HL-60 (cell line): ENCODE data around the gene P3H3.

ENCODE experiments used
- DNase-seq, 2 experiments: peaks; one replicate each; pipeline ENCODE4 v3.0.0-alpha.2; 2010 to 2020; ENCODE audit warnings: low read depth in 1 of 2, low spot score in 1 of 2
- H3K27ac ChIP-seq: fragments of 250-450 bp; sonication (Bioruptor Pico); replicated peaks from 2 replicates; pipeline ENCODE4 v1.5.1; 2020; ENCODE audit warnings: mild to moderate bottlenecking, moderate library complexity
- H3K27me3 ChIP-seq: fragments of 250-450 bp; sonication (Bioruptor Pico); 2 replicates; pipeline ENCODE4 v1.5.1; 2021; ENCODE audit warnings: mild to moderate bottlenecking, moderate library complexity; ENCODE audit not compliant: insufficient read depth, poor library complexity, severe bottlenecking
- H3K4me3 ChIP-seq: replicated peaks from 2 replicates; pipeline ENCODE4 v1.5.1; 2011; ENCODE audit warnings: mild to moderate bottlenecking, control low read depth, low read length; ENCODE audit not compliant: insufficient read depth
- GABPA ChIP-seq: IDR thresholded peaks from 2 replicates; pipeline ENCODE4 v1.6.1; 2012; ENCODE audit warnings: low read depth
- POLR2AphosphoS5 ChIP-seq: IDR thresholded peaks from 2 replicates; pipeline ENCODE4 v1.6.1; 2012; ENCODE audit warnings: low read depth
- SPI1 ChIP-seq: IDR thresholded peaks from 2 replicates; pipeline ENCODE4 v1.6.1; 2012; ENCODE audit warnings: low read depth, mild to moderate bottlenecking, borderline replicate concordance
- TF ChIP-seq, protein P1 (sequence below): IDR thresholded peaks from 2 replicates; pipeline ENCODE4 v1.6.1; 2012; ENCODE audit warnings: low read depth; ENCODE audit not compliant: insufficient replicate concordance
- TF ChIP-seq, protein P2 (sequence below): IDR thresholded peaks from one replicate; pipeline ENCODE4 v1.5.1; 2011; ENCODE audit warnings: low read length, control low read depth, inconsistent platforms; ENCODE audit not compliant: insufficient read depth

The P3H3 gene

DNA sequence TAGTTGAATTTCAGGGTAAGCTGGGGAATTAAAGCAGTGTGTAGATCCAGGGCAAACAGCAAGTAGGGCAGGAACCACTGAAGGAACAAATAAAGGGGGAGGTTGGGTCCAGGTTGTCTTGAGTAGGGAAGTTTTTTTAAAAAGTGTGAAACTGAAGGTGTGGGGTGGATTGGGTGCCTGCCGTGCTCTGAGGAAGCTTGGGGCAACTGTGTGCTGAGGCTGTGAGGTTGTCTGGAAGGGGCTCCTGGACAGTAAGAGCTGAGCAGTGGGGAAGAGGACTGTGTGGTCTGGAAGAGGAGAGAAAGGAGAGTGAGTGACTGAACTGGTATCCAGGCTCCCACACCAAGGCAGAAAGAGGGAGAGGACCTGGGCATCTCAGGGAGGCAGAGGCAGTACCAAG is 17.4 kb upstream of the P3H3 start:
- no peak overlapping the region for H3K27ac ChIP-seq
- no peak for DNase-seq
- TF ChIP-seq SPI1 (no peak), GABPA (no peak), POLR2AphosphoS5 (no peak)
- TF ChIP-seq, protein P1, sequence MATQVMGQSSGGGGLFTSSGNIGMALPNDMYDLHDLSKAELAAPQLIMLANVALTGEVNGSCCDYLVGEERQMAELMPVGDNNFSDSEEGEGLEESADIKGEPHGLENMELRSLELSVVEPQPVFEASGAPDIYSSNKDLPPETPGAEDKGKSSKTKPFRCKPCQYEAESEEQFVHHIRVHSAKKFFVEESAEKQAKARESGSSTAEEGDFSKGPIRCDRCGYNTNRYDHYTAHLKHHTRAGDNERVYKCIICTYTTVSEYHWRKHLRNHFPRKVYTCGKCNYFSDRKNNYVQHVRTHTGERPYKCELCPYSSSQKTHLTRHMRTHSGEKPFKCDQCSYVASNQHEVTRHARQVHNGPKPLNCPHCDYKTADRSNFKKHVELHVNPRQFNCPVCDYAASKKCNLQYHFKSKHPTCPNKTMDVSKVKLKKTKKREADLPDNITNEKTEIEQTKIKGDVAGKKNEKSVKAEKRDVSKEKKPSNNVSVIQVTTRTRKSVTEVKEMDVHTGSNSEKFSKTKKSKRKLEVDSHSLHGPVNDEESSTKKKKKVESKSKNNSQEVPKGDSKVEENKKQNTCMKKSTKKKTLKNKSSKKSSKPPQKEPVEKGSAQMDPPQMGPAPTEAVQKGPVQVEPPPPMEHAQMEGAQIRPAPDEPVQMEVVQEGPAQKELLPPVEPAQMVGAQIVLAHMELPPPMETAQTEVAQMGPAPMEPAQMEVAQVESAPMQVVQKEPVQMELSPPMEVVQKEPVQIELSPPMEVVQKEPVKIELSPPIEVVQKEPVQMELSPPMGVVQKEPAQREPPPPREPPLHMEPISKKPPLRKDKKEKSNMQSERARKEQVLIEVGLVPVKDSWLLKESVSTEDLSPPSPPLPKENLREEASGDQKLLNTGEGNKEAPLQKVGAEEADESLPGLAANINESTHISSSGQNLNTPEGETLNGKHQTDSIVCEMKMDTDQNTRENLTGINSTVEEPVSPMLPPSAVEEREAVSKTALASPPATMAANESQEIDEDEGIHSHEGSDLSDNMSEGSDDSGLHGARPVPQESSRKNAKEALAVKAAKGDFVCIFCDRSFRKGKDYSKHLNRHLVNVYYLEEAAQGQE, result no peak
- TF ChIP-seq, protein P2, sequence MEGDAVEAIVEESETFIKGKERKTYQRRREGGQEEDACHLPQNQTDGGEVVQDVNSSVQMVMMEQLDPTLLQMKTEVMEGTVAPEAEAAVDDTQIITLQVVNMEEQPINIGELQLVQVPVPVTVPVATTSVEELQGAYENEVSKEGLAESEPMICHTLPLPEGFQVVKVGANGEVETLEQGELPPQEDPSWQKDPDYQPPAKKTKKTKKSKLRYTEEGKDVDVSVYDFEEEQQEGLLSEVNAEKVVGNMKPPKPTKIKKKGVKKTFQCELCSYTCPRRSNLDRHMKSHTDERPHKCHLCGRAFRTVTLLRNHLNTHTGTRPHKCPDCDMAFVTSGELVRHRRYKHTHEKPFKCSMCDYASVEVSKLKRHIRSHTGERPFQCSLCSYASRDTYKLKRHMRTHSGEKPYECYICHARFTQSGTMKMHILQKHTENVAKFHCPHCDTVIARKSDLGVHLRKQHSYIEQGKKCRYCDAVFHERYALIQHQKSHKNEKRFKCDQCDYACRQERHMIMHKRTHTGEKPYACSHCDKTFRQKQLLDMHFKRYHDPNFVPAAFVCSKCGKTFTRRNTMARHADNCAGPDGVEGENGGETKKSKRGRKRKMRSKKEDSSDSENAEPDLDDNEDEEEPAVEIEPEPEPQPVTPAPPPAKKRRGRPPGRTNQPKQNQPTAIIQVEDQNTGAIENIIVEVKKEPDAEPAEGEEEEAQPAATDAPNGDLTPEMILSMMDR, result no peak
- H3K27me3 ChIP-seq, result no peaks in the 10 kb centered on the region
- H3K4me3 ChIP-seq, result no peak overlapping the region

DNA sequence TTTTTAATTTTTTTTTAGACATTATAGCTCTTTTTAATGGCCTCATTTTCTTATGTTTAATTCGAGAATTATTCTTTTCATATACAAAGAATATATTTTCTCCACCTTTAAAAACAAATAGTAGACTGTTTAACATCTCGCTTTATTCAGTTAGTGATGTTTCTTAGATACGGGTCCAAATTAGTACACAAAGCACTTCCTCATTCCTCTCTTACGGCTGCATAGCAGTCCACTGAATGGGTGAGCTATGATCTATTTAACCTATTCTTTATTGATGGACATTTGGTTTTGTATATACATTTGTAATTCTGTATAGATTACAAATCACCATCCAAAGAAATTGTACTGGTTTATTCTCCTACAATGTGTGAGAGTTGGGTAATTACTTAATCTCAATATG is 14.8 kb upstream of the P3H3 start:
- DNase-seq, result no peak
- TF ChIP-seq SPI1, result peak; percentile 77
- no peak for TF ChIP-seq POLR2AphosphoS5
- H3K27ac ChIP-seq, result no peak overlapping the region
- no peaks in the 10 kb centered on the region for H3K27me3 ChIP-seq
- no peak overlapping the region for H3K4me3 ChIP-seq

DNA sequence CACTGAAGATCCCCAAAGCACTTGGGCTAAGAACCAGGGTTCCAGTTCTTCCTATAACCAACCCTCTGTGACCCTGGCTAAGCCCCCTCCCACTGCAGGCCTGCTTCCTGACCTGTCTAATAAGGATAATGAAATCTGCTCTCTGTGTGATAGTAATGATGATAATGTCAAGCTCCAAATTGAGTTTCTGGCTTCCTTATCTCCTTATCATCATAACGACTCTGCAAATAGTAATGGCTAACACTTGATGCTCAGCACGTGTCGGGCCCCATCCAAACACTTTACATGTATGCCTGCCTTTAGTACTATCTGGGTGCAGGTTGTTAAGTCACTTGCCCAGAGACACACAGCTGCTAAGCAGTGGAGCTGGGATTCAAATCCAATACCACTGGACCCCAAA is 11.6 kb upstream of the P3H3 start:
- no peak overlapping the region for H3K27ac ChIP-seq
- H3K4me3 ChIP-seq, result no peak overlapping the region
- no peaks in the 10 kb centered on the region for H3K27me3 ChIP-seq
- TF ChIP-seq GABPA, result no peak
- TF ChIP-seq SPI1, result no peak
- TF ChIP-seq, protein P2, result no peak
- TF ChIP-seq, protein P1, result no peak
- TF ChIP-seq POLR2AphosphoS5, result no peak
- DNase-seq, result no peak

DNA sequence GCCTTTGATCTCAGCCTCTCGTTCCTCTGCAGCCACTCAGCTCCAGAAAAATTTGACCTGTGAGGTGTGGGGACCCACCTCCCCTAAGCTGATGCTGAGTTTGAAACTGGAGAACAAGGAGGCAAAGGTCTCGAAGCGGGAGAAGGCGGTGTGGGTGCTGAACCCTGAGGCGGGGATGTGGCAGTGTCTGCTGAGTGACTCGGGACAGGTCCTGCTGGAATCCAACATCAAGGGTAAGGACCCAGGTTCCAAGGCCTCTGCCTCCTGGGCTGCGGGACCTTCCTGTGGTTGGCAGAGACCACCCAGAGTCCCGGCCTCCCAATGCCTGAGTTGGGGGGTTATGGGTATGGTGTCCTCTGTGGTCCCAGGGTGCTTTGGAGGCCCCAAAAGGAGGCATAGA is 11.1 kb upstream of the P3H3 start:
- peaks cover 4% of the 10 kb centered on the region for H3K27me3 ChIP-seq
- no peak overlapping the region for H3K4me3 ChIP-seq
- TF ChIP-seq SPI1, result no peak
- TF ChIP-seq, protein P1, result no peak
- TF ChIP-seq POLR2AphosphoS5, result no peak
- TF ChIP-seq GABPA, result no peak
- TF ChIP-seq, protein P2, result no peak
- DNase-seq, result no peak
- no peak overlapping the region for H3K27ac ChIP-seq
